B cell (primary cell): ENCODE data around the gene CDH2.

Source experiments
- EZH2 ChIP-seq: IDR thresholded peaks from 2 replicates; pipeline ENCODE4 v1.6.1; 2012; ENCODE audit warnings: borderline replicate concordance, low read depth, mild to moderate bottlenecking, moderate library complexity, low read length; ENCODE audit not compliant: insufficient read depth, poor library complexity, severe bottlenecking
- TF ChIP-seq, protein P1 (sequence below): fragments of 200-600 bp; IDR thresholded peaks from one replicate; pipeline ENCODE4 v1.8.0; 2022; ENCODE audit warnings: antibody characterized with exemption, mild to moderate bottlenecking

DNA sequence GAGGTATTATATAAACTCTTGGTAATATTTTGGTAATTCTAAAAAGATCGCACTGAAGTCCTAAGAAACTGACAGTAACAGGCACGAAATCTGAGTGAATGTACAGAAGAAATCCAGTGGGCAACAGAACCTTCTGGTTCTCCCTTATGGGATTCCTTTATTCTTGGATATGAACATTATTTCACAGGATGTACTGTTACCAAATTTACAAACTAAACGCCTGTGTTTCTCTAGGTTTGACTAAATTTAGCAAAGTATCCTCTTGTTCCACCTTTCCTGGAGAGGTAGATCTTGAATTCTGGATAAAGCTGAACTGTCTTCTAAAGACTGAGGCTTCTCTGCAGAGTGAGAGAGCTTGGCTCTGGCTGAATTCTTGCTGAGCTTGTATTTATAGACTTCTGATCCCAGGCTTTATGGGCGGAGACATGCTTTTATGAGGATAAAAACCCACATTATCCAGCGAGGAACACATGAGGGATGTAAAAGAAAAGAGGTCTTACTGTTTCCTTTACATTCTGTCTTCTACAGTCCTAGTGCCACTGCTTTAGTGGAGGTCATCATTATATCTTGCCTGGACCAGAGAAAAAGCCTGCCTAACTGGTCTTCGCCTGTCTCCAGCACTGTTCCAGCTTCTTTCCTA lies 220.8 kb downstream of the CDH2 start:
- no peak for TF ChIP-seq EZH2
- TF ChIP-seq, protein P1, sequence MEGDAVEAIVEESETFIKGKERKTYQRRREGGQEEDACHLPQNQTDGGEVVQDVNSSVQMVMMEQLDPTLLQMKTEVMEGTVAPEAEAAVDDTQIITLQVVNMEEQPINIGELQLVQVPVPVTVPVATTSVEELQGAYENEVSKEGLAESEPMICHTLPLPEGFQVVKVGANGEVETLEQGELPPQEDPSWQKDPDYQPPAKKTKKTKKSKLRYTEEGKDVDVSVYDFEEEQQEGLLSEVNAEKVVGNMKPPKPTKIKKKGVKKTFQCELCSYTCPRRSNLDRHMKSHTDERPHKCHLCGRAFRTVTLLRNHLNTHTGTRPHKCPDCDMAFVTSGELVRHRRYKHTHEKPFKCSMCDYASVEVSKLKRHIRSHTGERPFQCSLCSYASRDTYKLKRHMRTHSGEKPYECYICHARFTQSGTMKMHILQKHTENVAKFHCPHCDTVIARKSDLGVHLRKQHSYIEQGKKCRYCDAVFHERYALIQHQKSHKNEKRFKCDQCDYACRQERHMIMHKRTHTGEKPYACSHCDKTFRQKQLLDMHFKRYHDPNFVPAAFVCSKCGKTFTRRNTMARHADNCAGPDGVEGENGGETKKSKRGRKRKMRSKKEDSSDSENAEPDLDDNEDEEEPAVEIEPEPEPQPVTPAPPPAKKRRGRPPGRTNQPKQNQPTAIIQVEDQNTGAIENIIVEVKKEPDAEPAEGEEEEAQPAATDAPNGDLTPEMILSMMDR = no peak
